Measurements from ENCODE around the gene CPEB4. TPM values are rescaled to one million over a fixed set of nuclear protein-coding genes. Genes with fewer than 3 reads are reported as not detected.

CPEB4 gene
- 11.0 and 11.3 TPM in 2 replicates for total RNA-seq
- long read RNA-seq, partial matches to known transcripts: 0 of 10 reads
- long read RNA-seq, other reads (novel, unspliced or antisense): 10 of 10 reads

DNA sequence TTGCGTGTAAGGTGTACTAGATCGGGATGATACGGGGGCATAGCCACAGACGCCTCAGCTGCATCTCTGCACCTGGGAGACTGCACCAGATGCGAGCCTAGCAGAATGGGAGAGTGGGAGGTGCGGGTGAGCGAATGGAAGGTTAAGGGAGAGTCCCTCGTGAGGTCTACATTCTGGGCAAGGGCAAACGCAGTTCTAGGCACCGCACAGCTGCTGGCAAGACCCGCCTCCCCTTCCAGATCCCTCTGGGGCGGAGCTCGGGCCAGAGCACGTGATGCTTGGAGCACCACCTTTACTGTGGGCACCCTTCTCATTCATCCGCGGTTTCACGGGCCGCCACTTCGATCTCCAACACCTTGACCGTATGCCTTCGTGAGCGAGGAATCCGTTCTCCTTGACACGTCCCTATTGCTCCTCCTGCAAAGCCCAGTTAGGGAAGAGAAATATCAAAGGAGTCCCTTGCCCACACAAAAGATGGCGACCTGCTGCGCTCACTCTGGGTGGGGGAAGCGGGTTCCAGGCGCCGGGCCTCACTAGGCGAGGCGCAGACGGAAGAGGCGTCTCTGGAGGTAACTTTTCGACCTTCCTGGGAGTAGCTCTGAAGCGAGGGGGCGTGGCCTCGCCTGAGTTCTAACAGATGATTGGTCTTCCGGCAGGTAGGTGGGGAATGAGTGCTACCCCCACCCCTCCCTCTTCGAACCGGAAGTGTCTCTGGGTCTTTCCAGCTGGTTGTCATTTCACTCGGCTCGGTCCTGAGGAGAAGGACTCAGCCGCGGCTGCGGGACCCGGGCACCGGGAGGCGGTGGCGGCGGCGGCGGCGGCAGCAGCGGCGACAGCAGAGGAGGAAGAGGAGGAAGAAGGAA lies at the start of gene CPEB4:
TSS of gene CPEB4 (plus strand) at position 740 of the 863 bp plus-strand sequence. CDS start 1,385 bp downstream, outside the sequence.
- peak; percentile 91 for DNase-seq (ENCODE audit: low read depth, low spot score)
- TF ChIP-seq CTCF (conservative IDR thresholded peaks at IDR 0.05): no peak
- H3K4me1 Mint-ChIP-seq: peaks cover 30% of the 10 kb centered on the region
- H3K27me3 Mint-ChIP-seq (ENCODE audit: low read depth): peaks cover 45% of the 10 kb centered on the region
- H3K36me3 Mint-ChIP-seq (ENCODE audit: low read depth): no peaks in the 10 kb centered on the region
- no peaks in the 10 kb centered on the region for H3K9me3 Mint-ChIP-seq
- peak within 1 kb of the TSS; percentile 100 for H3K27ac Mint-ChIP-seq (ENCODE audit: unreplicated experiment)
- peak within 1 kb of the TSS; percentile 94 for H3K4me3 Mint-ChIP-seq

- no peak for DNase-seq (ENCODE audit: low read depth, low spot score)
- no peak overlapping the region for H3K27ac Mint-ChIP-seq (ENCODE audit: unreplicated experiment)
- no peak overlapping the region for H3K4me3 Mint-ChIP-seq
- H3K9me3 Mint-ChIP-seq: no peaks in the 10 kb centered on the region
- TF ChIP-seq CTCF (conservative IDR thresholded peaks at IDR 0.05): no peak
- no peaks in the 10 kb centered on the region for H3K27me3 Mint-ChIP-seq (ENCODE audit: low read depth)
- peaks cover 4% of the 10 kb centered on the region for H3K4me1 Mint-ChIP-seq
- H3K36me3 Mint-ChIP-seq (ENCODE audit: low read depth): no peaks in the 10 kb centered on the region
These were observed 48.9 kb upstream of the CPEB4 start for GRCh38 chr5:173839117-173839713.

GRCh38 chr5:173840111-173840983 lies 47.8 kb upstream of the CPEB4 start:
- H3K27ac Mint-ChIP-seq (ENCODE audit: unreplicated experiment): no peak overlapping the region
- H3K27me3 Mint-ChIP-seq (ENCODE audit: low read depth): no peaks in the 10 kb centered on the region
- no peaks in the 10 kb centered on the region for H3K9me3 Mint-ChIP-seq
- DNase-seq (ENCODE audit: low read depth, low spot score): no peak
- no peak overlapping the region for H3K4me3 Mint-ChIP-seq
- no peaks in the 10 kb centered on the region for H3K4me1 Mint-ChIP-seq
- no peak for TF ChIP-seq CTCF (conservative IDR thresholded peaks at IDR 0.05)
- no peaks in the 10 kb centered on the region for H3K36me3 Mint-ChIP-seq (ENCODE audit: low read depth)

GRCh38 chr5:173841710-173842109 lies 46.4 kb upstream of the CPEB4 start:
- H3K27ac Mint-ChIP-seq (ENCODE audit: unreplicated experiment): no peak overlapping the region
- H3K4me1 Mint-ChIP-seq: no peaks in the 10 kb centered on the region
- no peak overlapping the region for H3K4me3 Mint-ChIP-seq
- no peaks in the 10 kb centered on the region for H3K9me3 Mint-ChIP-seq
- H3K27me3 Mint-ChIP-seq (ENCODE audit: low read depth): no peaks in the 10 kb centered on the region
- H3K36me3 Mint-ChIP-seq (ENCODE audit: low read depth): no peaks in the 10 kb centered on the region
- TF ChIP-seq CTCF (conservative IDR thresholded peaks at IDR 0.05): no peak
- DNase-seq (ENCODE audit: low read depth, low spot score): no peak

DNA sequence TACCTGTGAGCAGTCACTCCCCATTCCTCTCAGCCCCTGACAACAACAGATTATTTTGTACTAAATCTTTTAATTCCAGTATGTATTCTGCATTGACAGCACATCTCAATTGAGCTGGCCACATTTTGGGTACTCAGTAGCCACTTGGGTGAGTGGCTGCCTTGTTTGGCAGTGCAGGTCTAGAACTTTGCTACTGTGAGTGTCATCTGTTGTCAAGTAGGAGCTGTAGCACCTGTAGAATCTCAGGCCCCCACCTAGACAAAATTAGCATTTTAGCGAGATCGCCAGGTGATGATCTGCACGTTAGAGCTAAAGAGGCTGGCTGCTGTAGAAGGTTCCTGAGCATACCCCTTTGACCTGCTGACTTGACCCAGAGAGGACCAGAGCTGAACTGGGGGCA lies 44.4 kb upstream of the CPEB4 start:
- no peak overlapping the region for H3K4me3 Mint-ChIP-seq
- H3K36me3 Mint-ChIP-seq (ENCODE audit: low read depth): no peaks in the 10 kb centered on the region
- no peak overlapping the region for H3K27ac Mint-ChIP-seq (ENCODE audit: unreplicated experiment)
- no peaks in the 10 kb centered on the region for H3K4me1 Mint-ChIP-seq
- DNase-seq (ENCODE audit: low read depth, low spot score): no peak
- no peak for TF ChIP-seq CTCF (conservative IDR thresholded peaks at IDR 0.05)
- no peaks in the 10 kb centered on the region for H3K27me3 Mint-ChIP-seq (ENCODE audit: low read depth)
- peaks cover 7% of the 10 kb centered on the region for H3K9me3 Mint-ChIP-seq
